Measurements from ENCODE around the gene NFATC2. TPM values are rescaled to one million over a fixed set of nuclear protein-coding genes. Genes with fewer than 3 reads are reported as not detected.

The NFATC2 gene
- polyA plus RNA-seq, 1 of the 3 experiments (the other 2 are of a cell fraction): 0.36 TPM

GRCh38 chr20:51403466-51404220 is 138.9 kb downstream of the NFATC2 start:
- Histone ChIP-seq H3K27me3 (ENCODE audit: insufficient read depth) (no peaks in the 10 kb centered on the region), H3F3A (replicated peaks; ENCODE audit: insufficient read depth) (no peaks in the 10 kb centered on the region), H3K4me1 (ENCODE audit: control insufficient read depth in 1 of 2, insufficient read depth in 2 of 2, low read depth in 1 of 2, low read length in 1 of 2) (no peaks in the 10 kb centered on the region; a peak in 1 of 4 replicates), H3K9ac (no peak overlapping the region), H3K9me2 (no peaks in the 10 kb centered on the region), H3K9me3 (no peaks in the 10 kb centered on the region), H3K79me2 (ENCODE audit: insufficient read depth) (no peaks in the 10 kb centered on the region), H3K27ac (ENCODE audit: low read depth in 2 of 2, low read length in 1 of 2) (no peak overlapping the region), H3K4me3 (ENCODE audit: low read depth in 2 of 2, low read length in 1 of 2) (no peak overlapping the region), H3K36me3 (replicated peaks in 1 of 2; ENCODE audit: control insufficient read depth in 1 of 2, insufficient read depth in 2 of 2, low read length in 1 of 2) (no peaks in the 10 kb centered on the region), H4K20me1 (ENCODE audit: insufficient read depth) (no peaks in the 10 kb centered on the region), H2AFZ (ENCODE audit: low read depth) (no peak overlapping the region), H3K4me2 (no peak overlapping the region)
- ChIA-PET POLR2A (no interaction called here), CTCF (interaction anchor here (0.9 kb wide), 1 partner anchor 220 kb away, joined by 3 read pairs; no protein-coding TSS in a partner anchor)
- TF ChIP-seq EP300 (IDR thresholded peaks at IDR 0.05; ENCODE audit: borderline replicate concordance in 1 of 2, low read depth in 1 of 2, low read length in 1 of 2): no peak
- TF ChIP-seq RAD21 (IDR thresholded peaks at IDR 0.05; ENCODE audit: low read length): no peak
- TF ChIP-seq TAF1 (IDR thresholded peaks at IDR 0.05; ENCODE audit: borderline replicate concordance, low read depth, low read length): no peak
- no peak for TF ChIP-seq RXRA (IDR thresholded peaks at IDR 0.05; ENCODE audit: borderline replicate concordance, low read depth)
- no peak for TF ChIP-seq CTCF (IDR thresholded peaks at IDR 0.05)
- no peak for TF ChIP-seq GATA2 (CRISPR knock-in tag; IDR thresholded peaks at IDR 0.05)
- TF ChIP-seq FOSL2 (IDR thresholded peaks at IDR 0.05; ENCODE audit: borderline replicate concordance, low read depth): no peak
- no peak for TF ChIP-seq MXI1 (IDR thresholded peaks at IDR 0.05; ENCODE audit: low read depth, low read length)
- no peak for TF ChIP-seq NRF1 (IDR thresholded peaks at IDR 0.05; ENCODE audit: low read depth, low read length)
- 90% methylated on average over 9 of the region's 9 CpGs for WGBS (ENCODE audit: low lambda C conversion rate)
- DNase-seq: no peak

GRCh38 chr20:51402201-51402600 is 140.3 kb downstream of the NFATC2 start:
- 79% methylated on average over 2 of the region's 2 CpGs for WGBS (ENCODE audit: low lambda C conversion rate)
- POLR2A ChIA-PET: no interaction called here

More at GRCh38 chr20:51402201-51402600, 140.3 kb downstream of the NFATC2 start:
- DNase-seq: no peak
- H3K36me3 ChIP-seq (replicated peaks in 1 of 2; ENCODE audit: control insufficient read depth in 1 of 2, insufficient read depth in 2 of 2, low read length in 1 of 2): no peaks in the 10 kb centered on the region
- H3K27me3 ChIP-seq (ENCODE audit: insufficient read depth): no peaks in the 10 kb centered on the region
- TF ChIP-seq NFIC (IDR thresholded peaks at IDR 0.05; ENCODE audit: borderline replicate concordance) (no peak), TCF12 (IDR thresholded peaks at IDR 0.05) (no peak)
- H3F3A ChIP-seq (replicated peaks; ENCODE audit: insufficient read depth): no peaks in the 10 kb centered on the region
- H4K20me1 ChIP-seq (ENCODE audit: insufficient read depth): no peaks in the 10 kb centered on the region
- no peak overlapping the region for H3K9ac ChIP-seq
- CTCF ChIA-PET: interaction anchor here (1.1 to 1.6 kb wide), 3 partner anchors 13 to 193 kb away, joined by 4 to 5 read pairs (median 4); no protein-coding TSS in a partner anchor
- no peak overlapping the region for H2AFZ ChIP-seq (ENCODE audit: low read depth)
- H3K27ac ChIP-seq (ENCODE audit: low read depth in 2 of 2, low read length in 1 of 2): no peak overlapping the region
- H3K79me2 ChIP-seq (ENCODE audit: insufficient read depth): no peaks in the 10 kb centered on the region
- no peaks in the 10 kb centered on the region; a peak in 1 of 4 replicates for H3K4me1 ChIP-seq (ENCODE audit: control insufficient read depth in 1 of 2, insufficient read depth in 2 of 2, low read depth in 1 of 2, low read length in 1 of 2)
- no peak overlapping the region for H3K4me3 ChIP-seq (ENCODE audit: low read depth in 2 of 2, low read length in 1 of 2)
- H3K4me2 ChIP-seq: no peak overlapping the region
- no peaks in the 10 kb centered on the region for H3K9me2 ChIP-seq
- no peaks in the 10 kb centered on the region for H3K9me3 ChIP-seq
